GM21528 (cell line): ENCODE measurements around the gene HIPK1.
"Not testable (repeated sequence)": the region's sequence is repeated elsewhere in the genome, so short reads cannot be mapped to it uniquely, and the experiment has no call there.

ENCODE experiments used
- ATAC-seq: cut with Tn5 transposase; IDR thresholded peaks from one replicate; pipeline ENCODE4 v1.9.1; 2021; ENCODE audit warnings: mild to moderate bottlenecking, moderate library complexity; ENCODE audit not compliant: unreplicated experiment, low FRiP score

Gene HIPK1

GRCh38 chr1:113942527-113942926, 13.4 kb downstream of the HIPK1 start:
- no peak for ATAC-seq

- ATAC-seq, result no peak
Measured at GRCh38 chr1:113943028-113943811, 14.1 kb downstream of the HIPK1 start.

- ATAC-seq, result no peak
Measured at GRCh38 chr1:113945329-113945728, 16.2 kb downstream of the HIPK1 start.

GRCh38 chr1:113946112-113946511, 17.0 kb downstream of the HIPK1 start:
- ATAC-seq, result no peak

- no peak for ATAC-seq
Measured at GRCh38 chr1:113946678-113947387, 17.7 kb downstream of the HIPK1 start.

- no peak for ATAC-seq
Measured at GRCh38 chr1:113947388-113948107, 18.4 kb downstream of the HIPK1 start.

GRCh38 chr1:113948151-113948550, 19.0 kb downstream of the HIPK1 start:
- not testable (repeated sequence) for ATAC-seq

- no peak for ATAC-seq
Measured at GRCh38 chr1:113949007-113949406, 19.9 kb downstream of the HIPK1 start.

- no peak for ATAC-seq
Measured at GRCh38 chr1:113950908-113951307, 21.8 kb downstream of the HIPK1 start.

- no peak for ATAC-seq
Measured at GRCh38 chr1:113951719-113952118, 22.6 kb downstream of the HIPK1 start.

- ATAC-seq, result no peak
Measured at GRCh38 chr1:113957984-113958383, 28.9 kb downstream of the HIPK1 start.

GRCh38 chr1:113958691-113959090, 29.6 kb downstream of the HIPK1 start:
- no peak for ATAC-seq

GRCh38 chr1:113963281-113963906, 34.3 kb downstream of the HIPK1 start:
- ATAC-seq, result no peak

GRCh38 chr1:113965703-113966412, 36.7 kb downstream of the HIPK1 start:
- ATAC-seq, result no peak

- no peak for ATAC-seq
Measured at GRCh38 chr1:113972954-113973353, 43.8 kb downstream of the HIPK1 start.

GRCh38 chr1:113975211-113975895, 46.2 kb downstream of the HIPK1 start:
- ATAC-seq, result no peak

GRCh38 chr1:113976609-113977278, 47.6 kb downstream of the HIPK1 start:
- ATAC-seq, result no peak

GRCh38 chr1:113977906-113978305, 48.8 kb downstream of the HIPK1 start:
- no peak for ATAC-seq
